Measurements from ENCODE around the gene SELP.

Gene SELP

DNA sequence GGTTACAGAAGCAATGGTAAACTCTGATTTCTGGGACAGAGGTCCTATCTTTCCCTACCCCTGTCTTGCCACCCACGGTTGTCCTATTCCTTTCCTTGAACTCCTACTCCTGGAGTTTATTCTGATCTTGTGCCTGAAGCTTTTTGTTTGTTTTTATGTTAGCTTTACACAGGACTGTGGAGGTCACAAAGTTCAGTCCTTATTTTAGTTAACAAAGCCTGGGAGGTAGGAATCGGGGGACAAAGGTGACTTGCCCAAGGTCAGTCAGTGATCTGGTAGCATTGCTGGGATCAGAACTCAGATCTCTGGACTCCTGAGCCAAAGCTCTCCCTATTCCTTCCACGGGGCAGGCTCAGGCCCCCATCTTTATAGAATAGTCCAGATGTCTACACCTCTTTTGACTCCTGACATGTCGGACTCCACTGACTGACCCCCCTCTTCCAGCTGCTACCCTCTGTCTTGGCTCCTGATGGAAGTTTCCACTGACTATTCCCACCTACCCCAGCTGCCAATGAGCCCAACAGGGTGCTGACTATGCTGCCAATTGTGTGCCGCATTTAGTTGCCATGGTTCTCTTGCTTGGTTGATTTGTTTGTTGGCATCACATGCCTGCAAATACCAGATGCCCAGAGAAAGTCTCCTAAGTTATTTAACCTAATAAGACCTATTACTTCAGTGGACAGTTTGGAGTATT, 53.5 kb downstream of the SELP start:
- Histone ChIP-seq H3K36me3 (ENCODE audit: insufficient read depth, low read length) (no peaks in the 10 kb centered on the region), H3K4me1 (ENCODE audit: insufficient read depth, low read length) (no peaks in the 10 kb centered on the region), H3K9ac (ENCODE audit: low read depth, low read length) (no peak overlapping the region), H3K9me3 (ENCODE audit: control insufficient read depth, insufficient read depth, low read length) (no peaks in the 10 kb centered on the region)

DNA sequence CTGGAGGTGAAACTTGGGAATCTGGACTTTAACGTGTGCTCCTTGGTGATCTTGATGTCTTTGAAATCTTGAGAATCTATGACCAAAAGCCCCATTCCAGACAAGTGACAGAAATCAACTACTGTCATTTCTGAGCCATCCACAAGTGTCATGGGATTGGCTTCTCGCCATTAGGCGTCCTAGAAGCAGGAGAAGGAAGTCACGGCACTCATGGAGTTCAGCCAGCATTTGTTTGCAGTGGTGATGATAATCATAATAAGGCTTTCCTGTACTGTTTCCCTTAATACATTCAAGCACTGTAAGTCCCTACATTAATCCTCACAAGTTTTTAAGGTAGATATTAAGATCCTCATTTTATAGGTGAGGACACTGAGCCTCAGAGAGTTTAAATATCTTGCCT, 55.6 kb downstream of the SELP start:
- no peaks in the 10 kb centered on the region for H3K36me3 ChIP-seq (ENCODE audit: insufficient read depth, low read length)
- H3K4me1 ChIP-seq (ENCODE audit: insufficient read depth, low read length) = no peaks in the 10 kb centered on the region
- no peak overlapping the region for H3K9ac ChIP-seq (ENCODE audit: low read depth, low read length)
- no peaks in the 10 kb centered on the region for H3K9me3 ChIP-seq (ENCODE audit: control insufficient read depth, insufficient read depth, low read length)

DNA sequence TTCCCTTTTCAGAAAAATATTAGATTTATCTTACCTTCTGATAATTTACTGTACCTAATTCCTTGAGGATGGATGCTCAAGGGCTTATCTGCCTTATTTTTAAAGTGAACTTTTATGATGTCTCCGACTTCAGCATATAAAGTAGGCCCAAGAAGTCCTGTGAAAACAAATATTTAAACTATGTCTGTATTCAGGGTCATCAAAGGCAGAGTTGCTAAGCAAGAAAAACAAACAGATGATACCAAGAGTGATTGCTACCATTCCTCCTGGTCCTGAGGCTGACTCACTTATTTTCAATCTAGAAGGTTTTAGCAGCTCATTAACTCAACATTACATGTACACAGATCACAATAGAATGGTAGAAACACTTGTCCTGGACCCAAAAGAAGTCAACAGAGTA, 57.7 kb downstream of the SELP start:
- H3K36me3 ChIP-seq (ENCODE audit: insufficient read depth, low read length) = no peaks in the 10 kb centered on the region
- no peaks in the 10 kb centered on the region for H3K4me1 ChIP-seq (ENCODE audit: insufficient read depth, low read length)
- H3K9me3 ChIP-seq (ENCODE audit: control insufficient read depth, insufficient read depth, low read length) = no peaks in the 10 kb centered on the region
- H3K9ac ChIP-seq (ENCODE audit: low read depth, low read length) = no peak overlapping the region

DNA sequence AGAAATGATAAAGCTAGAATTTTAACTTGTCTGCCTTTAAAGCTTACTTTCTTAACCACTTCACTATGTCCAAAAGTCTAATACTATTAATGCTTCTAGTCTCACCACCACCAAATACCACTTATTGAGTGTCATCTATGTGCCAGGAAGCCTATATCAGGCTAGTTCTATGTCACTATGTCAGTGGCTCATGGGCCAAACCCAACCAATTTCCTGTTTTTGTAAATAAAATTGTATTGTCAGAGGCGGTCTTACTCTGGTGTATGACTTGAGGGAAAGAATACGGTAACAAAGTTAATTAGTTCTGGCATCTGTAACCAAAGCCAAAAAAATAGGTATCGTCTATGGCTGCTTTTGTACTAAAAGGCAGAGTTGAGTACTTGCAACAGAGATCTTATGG, 58.5 kb downstream of the SELP start:
- Histone ChIP-seq H3K36me3 (ENCODE audit: insufficient read depth, low read length) (no peaks in the 10 kb centered on the region), H3K9ac (ENCODE audit: low read depth, low read length) (no peak overlapping the region), H3K9me3 (ENCODE audit: control insufficient read depth, insufficient read depth, low read length) (no peaks in the 10 kb centered on the region), H3K4me1 (ENCODE audit: insufficient read depth, low read length) (no peaks in the 10 kb centered on the region)

DNA sequence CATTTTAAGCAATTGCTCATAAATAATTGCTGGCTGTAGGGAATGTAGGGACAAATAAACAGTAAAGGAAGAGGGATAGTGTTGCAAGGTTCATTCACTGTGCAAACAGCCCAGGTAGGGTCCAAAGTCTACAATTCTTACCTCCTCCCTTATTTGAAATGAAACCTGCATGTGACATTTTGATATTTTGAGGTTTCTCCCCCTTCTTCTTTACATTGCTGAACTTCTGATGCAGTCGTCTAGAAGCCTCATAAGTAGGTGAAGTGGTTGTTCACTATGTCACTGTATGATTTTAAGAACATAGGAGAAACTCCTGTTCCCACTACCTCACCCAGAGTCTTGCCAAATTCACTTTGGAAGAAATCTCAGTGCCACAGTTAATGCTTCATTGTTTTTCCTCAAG, 59.8 kb downstream of the SELP start:
- Histone ChIP-seq H3K36me3 (ENCODE audit: insufficient read depth, low read length) (no peaks in the 10 kb centered on the region), H3K9me3 (ENCODE audit: control insufficient read depth, insufficient read depth, low read length) (no peaks in the 10 kb centered on the region), H3K9ac (ENCODE audit: low read depth, low read length) (no peak overlapping the region), H3K4me1 (ENCODE audit: insufficient read depth, low read length) (no peaks in the 10 kb centered on the region)

DNA sequence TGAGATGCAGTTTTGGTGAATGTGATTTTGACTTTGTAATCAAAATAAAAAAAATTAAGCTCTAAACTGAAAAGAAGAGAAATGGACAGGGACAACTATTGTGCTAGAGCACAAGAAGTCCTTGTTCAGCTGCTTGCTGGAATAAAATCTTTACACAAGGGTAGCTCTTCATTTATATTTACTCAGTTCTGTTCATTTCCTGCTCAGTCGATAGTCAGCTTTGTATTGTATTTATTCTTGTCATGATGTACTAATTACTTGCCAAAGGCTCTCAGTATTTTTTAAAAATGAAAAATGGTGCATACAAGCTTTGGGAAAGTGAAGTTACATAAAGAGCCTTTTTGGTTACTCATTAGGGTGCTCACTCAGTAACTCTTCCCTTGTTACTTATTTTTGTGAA, 61.4 kb downstream of the SELP start:
- Histone ChIP-seq H3K9ac (ENCODE audit: low read depth, low read length) (no peak overlapping the region), H3K4me1 (ENCODE audit: insufficient read depth, low read length) (no peaks in the 10 kb centered on the region), H3K36me3 (ENCODE audit: insufficient read depth, low read length) (no peaks in the 10 kb centered on the region), H3K9me3 (ENCODE audit: control insufficient read depth, insufficient read depth, low read length) (no peaks in the 10 kb centered on the region)

DNA sequence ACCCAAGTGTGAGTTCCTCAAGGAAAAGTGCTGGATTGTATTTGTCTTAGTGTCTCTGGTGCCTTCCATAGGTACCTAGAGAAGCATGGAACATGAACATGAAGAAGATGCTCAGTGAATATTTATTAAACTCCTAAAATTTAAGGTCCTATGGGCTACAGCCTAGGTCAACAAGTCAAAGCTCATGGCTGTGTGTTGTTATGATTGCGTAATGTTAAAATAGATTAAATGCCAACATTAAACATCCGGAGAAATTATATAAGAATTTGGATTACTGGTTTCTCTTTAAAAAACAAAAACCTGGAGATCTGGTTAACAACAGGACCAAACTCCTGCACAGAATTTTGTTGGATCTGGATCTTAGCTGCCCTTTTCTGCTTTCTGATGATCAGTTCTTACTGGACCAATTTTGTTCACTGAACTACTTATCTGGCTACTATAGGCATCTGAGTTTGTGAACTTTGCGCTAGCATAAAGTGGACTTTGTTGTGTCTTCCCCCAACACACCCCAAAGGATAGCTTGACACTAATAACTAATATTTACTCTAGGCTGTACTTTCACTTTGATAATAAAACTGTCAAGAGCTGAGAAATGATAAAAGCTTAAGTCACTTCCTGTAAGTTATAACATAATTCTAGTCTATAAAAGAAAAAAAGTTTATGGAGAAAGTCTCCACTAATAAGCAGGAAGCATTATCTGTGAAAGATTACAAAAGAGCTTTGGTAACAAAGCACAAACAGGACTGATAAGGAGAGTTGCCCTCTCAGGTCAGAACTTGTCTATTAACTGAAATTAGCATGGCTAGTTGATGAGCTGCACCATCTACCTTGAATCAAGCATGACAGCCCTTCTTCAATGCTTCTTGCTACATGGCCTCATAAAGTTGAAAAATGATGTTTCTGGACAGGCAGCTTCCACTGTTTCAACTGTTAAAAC, 64.3 kb downstream of the SELP start:
- H3K36me3 ChIP-seq (ENCODE audit: insufficient read depth, low read length) = no peaks in the 10 kb centered on the region
- H3K9ac ChIP-seq (ENCODE audit: low read depth, low read length) = no peak overlapping the region
- peaks cover 4% of the 10 kb centered on the region; the same call in 1 of the 2 replicates for H3K9me3 ChIP-seq (ENCODE audit: control insufficient read depth, insufficient read depth, low read length)
- H3K4me1 ChIP-seq (ENCODE audit: insufficient read depth, low read length) = no peaks in the 10 kb centered on the region

DNA sequence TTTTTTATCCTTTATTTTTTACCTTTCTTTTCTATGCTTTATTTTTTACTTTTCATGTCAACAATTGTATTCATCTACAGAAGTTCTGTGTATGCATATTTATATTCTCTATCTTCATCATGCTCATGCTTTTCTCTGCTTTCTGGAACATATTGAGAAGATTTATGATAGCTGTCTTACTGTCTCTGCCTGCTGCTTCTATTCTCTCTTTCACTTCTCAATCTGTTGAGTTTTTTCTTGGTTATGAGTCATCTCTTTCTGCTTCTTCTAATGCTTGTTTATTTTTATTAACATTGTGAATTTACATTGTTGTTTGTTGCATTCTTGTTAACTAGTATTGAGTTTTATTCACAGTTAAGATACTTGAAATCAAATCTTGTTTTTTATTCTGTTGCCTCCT, 66.3 kb downstream of the SELP start:
- Histone ChIP-seq H3K4me1 (ENCODE audit: insufficient read depth, low read length) (no peaks in the 10 kb centered on the region), H3K36me3 (ENCODE audit: insufficient read depth, low read length) (no peaks in the 10 kb centered on the region), H3K9me3 (ENCODE audit: control insufficient read depth, insufficient read depth, low read length) (peaks cover 4% of the 10 kb centered on the region; the same call in 1 of the 2 replicates), H3K9ac (ENCODE audit: low read depth, low read length) (no peak overlapping the region)

DNA sequence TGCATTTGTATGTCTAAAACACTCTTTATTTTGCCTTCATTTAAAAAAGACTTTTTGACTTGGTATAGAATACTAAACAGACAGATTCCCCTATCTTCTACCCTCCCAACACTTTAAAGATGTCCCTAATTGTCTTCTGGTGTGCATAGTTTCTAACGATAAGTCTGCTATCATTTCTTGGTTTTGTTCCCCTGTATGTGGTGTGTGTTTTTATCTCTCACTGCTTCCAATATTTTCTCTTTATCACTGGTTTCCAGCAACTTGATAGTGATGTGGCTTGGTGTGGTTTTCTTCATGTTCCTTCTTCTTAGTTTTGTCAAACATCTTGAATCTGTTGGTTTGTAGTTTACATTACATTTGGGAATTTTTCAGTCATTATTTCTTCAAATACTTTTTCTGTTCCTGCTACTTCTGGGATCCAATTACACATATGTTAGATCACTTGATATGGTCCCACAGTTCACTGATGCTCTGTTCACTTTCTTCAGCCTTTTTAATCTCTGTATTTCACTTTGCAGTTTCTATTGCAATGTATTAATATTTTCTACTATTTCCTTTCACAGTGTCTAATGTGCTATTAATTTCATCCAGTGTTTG, 66.8 kb downstream of the SELP start:
- H3K36me3 ChIP-seq (ENCODE audit: insufficient read depth, low read length) = no peaks in the 10 kb centered on the region
- H3K4me1 ChIP-seq (ENCODE audit: insufficient read depth, low read length) = no peaks in the 10 kb centered on the region
- no peak overlapping the region for H3K9ac ChIP-seq (ENCODE audit: low read depth, low read length)
- H3K9me3 ChIP-seq (ENCODE audit: control insufficient read depth, insufficient read depth, low read length) = peaks cover 4% of the 10 kb centered on the region; the same call in 1 of the 2 replicates

DNA sequence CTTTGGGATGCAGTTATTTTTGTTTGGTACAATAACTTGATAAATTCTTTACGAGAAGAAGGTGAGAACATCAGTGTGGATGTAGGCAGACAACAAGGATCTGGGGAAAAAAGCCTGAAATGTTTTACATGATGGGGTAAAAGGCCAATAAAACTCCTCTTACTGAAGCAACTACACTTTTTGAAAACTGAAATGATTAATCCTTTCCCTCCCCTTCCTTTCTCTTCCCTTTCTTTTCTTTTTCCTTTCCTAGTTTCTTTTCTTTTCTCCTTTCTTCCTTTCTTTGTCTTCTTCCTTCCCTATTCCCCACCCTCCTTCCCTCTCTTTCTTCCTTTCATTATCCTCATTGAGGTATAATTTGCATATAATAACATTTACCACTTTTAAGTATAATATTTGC, 68.2 kb downstream of the SELP start:
- peaks cover 8% of the 10 kb centered on the region; the same call in 1 of the 2 replicates for H3K4me1 ChIP-seq (ENCODE audit: insufficient read depth, low read length)
- H3K9me3 ChIP-seq (ENCODE audit: control insufficient read depth, insufficient read depth, low read length) = peaks cover 4% of the 10 kb centered on the region; the same call in 1 of the 2 replicates
- H3K36me3 ChIP-seq (ENCODE audit: insufficient read depth, low read length) = no peaks in the 10 kb centered on the region
- no peak overlapping the region for H3K9ac ChIP-seq (ENCODE audit: low read depth, low read length)

DNA sequence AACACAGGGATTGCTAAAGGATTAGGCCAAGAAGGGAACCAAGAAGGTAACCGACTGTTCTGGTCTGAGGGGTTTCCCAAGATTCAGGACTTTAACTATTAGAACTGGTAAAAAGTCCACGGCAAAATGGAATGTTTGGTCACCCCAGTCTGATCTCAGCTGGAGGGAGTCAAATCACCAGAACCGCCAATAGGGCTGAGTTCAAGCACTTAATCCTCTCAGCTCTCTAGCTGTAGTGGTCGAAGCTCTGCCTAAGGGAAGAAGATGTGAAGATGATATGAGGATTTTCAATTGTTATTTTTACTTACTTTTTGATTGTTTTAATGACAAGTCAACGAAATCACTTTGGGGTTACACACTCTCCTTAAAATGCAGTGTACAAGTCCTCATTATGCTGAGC, 72.8 kb downstream of the SELP start:
- Histone ChIP-seq H3K36me3 (ENCODE audit: insufficient read depth, low read length) (no peaks in the 10 kb centered on the region), H3K4me1 (ENCODE audit: insufficient read depth, low read length) (peaks cover 8% of the 10 kb centered on the region; the same call in 1 of the 2 replicates), H3K9me3 (ENCODE audit: control insufficient read depth, insufficient read depth, low read length) (no peaks in the 10 kb centered on the region), H3K9ac (ENCODE audit: low read depth, low read length) (no peak overlapping the region)

DNA sequence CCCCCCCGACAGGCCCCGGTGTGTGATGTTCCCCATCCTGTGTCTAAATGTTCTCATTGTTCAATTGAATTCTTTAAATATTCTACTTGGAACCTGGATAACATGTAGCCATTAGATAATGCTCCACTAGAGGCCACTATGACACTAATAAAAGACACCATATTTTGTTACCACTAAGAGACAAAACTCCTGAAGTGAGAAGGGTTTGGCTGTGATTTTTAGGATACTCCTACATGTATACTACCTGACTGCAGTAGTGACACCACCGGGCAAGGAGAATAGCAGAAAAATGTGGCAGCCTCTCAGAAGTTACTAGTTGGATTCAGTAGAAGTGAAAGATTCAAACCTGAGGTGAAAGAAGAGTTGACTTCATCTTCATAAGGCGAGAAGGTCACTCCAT, 79.6 kb downstream of the SELP start:
- Histone ChIP-seq H3K9me3 (ENCODE audit: control insufficient read depth, insufficient read depth, low read length) (no peaks in the 10 kb centered on the region), H3K36me3 (ENCODE audit: insufficient read depth, low read length) (no peaks in the 10 kb centered on the region), H3K9ac (ENCODE audit: low read depth, low read length) (no peak overlapping the region), H3K4me1 (ENCODE audit: insufficient read depth, low read length) (peaks cover 3% of the 10 kb centered on the region; the same call in 1 of the 2 replicates)

DNA sequence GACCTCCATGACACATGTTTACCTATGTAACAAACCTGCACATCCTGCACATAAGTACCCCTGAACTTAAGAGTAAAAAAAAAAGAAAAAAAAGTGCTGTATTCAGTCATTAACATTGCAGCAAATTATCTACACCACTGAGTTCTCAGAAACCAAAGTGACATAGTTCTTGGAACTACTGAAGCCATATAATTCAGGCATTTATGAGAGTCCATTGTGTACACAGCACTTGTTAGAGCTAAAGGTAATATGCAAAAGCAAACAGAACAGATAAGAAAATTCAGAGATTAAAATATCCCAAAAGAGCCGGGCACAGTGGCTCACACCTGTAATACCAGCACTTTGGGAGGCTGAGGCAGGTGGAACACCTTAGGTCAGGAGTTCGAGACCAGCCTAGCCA, 81.6 kb downstream of the SELP start:
- H3K4me1 ChIP-seq (ENCODE audit: insufficient read depth, low read length) = peaks cover 3% of the 10 kb centered on the region; the same call in 1 of the 2 replicates
- no peak overlapping the region for H3K9ac ChIP-seq (ENCODE audit: low read depth, low read length)
- no peaks in the 10 kb centered on the region for H3K36me3 ChIP-seq (ENCODE audit: insufficient read depth, low read length)
- no peaks in the 10 kb centered on the region for H3K9me3 ChIP-seq (ENCODE audit: control insufficient read depth, insufficient read depth, low read length)

DNA sequence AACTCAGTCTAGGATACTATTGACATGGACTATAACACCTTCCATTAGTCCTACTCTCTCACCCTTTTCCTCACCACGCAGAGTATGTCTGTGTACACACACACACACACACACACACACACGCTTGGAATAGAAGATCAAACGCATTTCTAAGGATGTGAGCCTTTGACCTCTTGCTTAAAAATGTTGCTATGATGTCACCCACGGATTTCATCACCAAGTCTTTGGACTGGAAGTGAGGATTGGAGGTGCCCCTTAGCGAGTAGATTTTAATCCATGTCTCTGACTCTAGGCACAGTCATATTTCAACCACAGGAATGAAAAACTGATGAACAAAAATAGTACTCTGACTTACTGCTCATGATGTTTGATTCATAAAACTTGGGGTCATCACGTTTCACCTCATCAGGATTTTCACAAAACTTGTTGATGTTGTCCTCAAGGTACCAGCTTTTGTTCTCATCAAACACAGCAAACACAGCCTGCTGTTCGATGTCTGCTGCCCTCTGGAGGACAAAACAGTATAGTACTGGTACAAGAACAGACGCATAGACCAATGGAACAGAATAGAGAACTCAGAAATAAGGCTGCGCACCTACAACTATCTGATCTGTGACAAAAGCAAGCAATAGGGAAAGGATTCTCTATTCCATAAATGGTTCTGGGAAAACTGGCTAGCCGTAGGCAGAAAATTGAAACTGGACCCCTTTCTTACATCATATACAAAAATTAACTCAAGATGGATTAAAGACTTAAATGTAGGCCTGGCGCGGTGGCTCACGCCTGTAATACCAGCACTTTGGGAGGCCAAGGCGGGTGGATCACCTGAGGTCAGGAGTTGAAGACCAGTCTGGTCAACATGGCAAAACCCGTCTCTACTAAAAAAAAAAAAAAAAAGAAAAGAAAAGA, 83.6 kb downstream of the SELP start:
- no peaks in the 10 kb centered on the region for H3K36me3 ChIP-seq (ENCODE audit: insufficient read depth, low read length)
- no peak overlapping the region for H3K9ac ChIP-seq (ENCODE audit: low read depth, low read length)
- H3K4me1 ChIP-seq (ENCODE audit: insufficient read depth, low read length) = peaks cover 3% of the 10 kb centered on the region; the same call in 1 of the 2 replicates
- H3K9me3 ChIP-seq (ENCODE audit: control insufficient read depth, insufficient read depth, low read length) = no peaks in the 10 kb centered on the region
